Bronchial epithelial cell (primary cell): ENCODE data around the gene NEDD4L. TPM values are rescaled to one million over a fixed set of nuclear protein-coding genes. Genes with fewer than 3 reads are reported as not detected.

Experiments used
- DNase-seq: peaks from one replicate; pipeline ENCODE4 v3.0.0-alpha.2; 2010; ENCODE audit warnings: low read depth
- FAIRE-seq: peaks from 2 replicates; lab custom pipeline; 2011; peaks lifted over from hg19 to GRCh38; lab: Jason Lieb, UNC
- H3K27me3 ChIP-seq: 2 replicates; pipeline ENCODE4 v1.5.1; 2011; ENCODE audit warnings: low read length; ENCODE audit not compliant: control insufficient read depth, insufficient read depth
- H3K36me3 ChIP-seq: 2 replicates; pipeline ENCODE4 v1.5.1; 2011; ENCODE audit warnings: low read length; ENCODE audit not compliant: control insufficient read depth, insufficient read depth
- H3K4me3 ChIP-seq: 2 replicates; pipeline ENCODE4 v1.5.1; 2011; ENCODE audit warnings: mild to moderate bottlenecking, low read depth, low read length, control low read depth
- total RNA-seq: library from RNA; depleted of rRNA; stranded (reverse); fragments of >200 nt; gene quantifications from 2 replicates; pipeline ENCODE4 v1.2.1, GENCODE V29; 2014
- TF ChIP-seq, protein P1 (sequence below): IDR thresholded peaks from 2 replicates; pipeline ENCODE4 v1.5.1; 2011; ENCODE audit warnings: mild to moderate bottlenecking, moderate library complexity, low read length, control low read depth, inconsistent platforms; ENCODE audit not compliant: insufficient read depth, severe bottlenecking

NEDD4L gene
- total RNA-seq, 1 donor from 2014 or later: 11.3 TPM

DNA sequence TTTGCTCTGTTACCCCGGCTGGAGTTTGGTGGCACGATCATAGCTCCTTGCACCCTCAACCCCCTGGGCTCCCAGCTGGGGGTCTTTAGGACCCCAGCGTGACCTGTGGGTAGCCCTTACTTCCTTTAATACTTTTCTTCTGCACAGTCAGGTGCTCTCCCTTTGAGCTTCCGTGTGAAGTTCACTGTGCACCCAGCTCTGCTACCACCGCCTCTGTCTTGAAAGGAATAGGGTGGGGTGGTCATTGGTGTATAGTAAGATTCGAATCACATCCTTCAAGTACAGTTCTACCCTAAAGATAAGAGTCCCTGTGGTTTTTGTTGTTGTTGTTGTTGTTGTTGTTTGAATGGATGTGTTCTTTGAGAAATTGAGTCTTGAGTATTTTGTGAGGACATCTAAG lies 267.4 kb downstream of the NEDD4L start:
- no peak for DNase-seq
- Histone ChIP-seq H3K4me3 (no peak overlapping the region), H3K27me3 (no peaks in the 10 kb centered on the region), H3K36me3 (no peaks in the 10 kb centered on the region)
- TF ChIP-seq, protein P1, sequence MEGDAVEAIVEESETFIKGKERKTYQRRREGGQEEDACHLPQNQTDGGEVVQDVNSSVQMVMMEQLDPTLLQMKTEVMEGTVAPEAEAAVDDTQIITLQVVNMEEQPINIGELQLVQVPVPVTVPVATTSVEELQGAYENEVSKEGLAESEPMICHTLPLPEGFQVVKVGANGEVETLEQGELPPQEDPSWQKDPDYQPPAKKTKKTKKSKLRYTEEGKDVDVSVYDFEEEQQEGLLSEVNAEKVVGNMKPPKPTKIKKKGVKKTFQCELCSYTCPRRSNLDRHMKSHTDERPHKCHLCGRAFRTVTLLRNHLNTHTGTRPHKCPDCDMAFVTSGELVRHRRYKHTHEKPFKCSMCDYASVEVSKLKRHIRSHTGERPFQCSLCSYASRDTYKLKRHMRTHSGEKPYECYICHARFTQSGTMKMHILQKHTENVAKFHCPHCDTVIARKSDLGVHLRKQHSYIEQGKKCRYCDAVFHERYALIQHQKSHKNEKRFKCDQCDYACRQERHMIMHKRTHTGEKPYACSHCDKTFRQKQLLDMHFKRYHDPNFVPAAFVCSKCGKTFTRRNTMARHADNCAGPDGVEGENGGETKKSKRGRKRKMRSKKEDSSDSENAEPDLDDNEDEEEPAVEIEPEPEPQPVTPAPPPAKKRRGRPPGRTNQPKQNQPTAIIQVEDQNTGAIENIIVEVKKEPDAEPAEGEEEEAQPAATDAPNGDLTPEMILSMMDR: no peak
- peak; percentile 83 for FAIRE-seq

DNA sequence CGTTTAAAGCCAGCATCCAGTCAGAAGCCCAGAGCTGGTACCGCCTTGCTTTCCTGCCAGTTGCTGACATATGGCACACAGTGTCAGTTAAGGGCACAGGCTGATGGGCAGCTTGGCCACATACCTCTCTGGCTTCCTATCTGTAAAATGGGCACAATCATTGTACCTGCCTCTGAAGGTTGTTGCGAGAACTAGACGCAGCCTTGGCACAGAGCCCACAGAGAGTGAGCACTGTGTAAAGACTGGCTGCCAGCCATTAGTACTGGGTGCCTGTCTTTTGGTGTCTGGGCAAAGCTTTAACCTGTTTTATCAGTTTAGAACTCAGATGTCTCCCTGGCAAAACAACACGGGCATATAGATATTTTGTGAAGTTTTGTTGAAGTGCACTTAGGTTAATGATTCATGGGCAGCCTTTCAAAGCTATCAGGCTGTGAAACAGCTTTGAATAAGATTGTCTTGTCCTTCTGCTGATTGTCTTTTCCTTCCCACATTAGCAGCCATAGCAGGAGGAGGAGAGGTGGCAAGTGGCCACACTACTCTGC lies 269.5 kb downstream of the NEDD4L start:
- H3K27me3 ChIP-seq: no peaks in the 10 kb centered on the region
- DNase-seq: peak; percentile 55
- TF ChIP-seq, protein P1: no peak
- H3K4me3 ChIP-seq: no peak overlapping the region
- FAIRE-seq: peak; percentile 7
- peaks cover 4% of the 10 kb centered on the region for H3K36me3 ChIP-seq

DNA sequence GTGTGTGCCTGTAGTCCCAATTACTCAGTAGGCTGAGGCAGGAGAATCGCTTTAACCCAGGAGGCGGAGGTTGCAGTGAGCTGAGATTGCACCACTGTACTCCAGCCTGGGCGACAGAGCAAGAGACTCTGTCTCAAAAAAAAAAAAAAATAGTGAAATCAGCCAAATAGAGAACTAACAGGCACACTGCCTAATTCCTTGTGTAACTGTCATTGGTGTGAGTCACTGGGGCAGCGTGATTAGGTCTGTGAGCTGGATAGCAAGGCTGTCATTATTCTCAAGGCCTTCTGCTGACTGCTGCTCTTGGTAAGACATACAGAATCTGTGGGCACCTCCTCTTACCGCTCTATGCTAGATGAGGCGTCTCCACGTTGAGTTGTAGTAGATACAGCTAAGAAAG lies 270.3 kb downstream of the NEDD4L start:
- no peak for FAIRE-seq
- peaks cover 4% of the 10 kb centered on the region for H3K36me3 ChIP-seq
- peak; percentile 95 for DNase-seq

GRCh38 chr18:58315041-58315440 lies 271.0 kb downstream of the NEDD4L start:
- peaks cover 4% of the 10 kb centered on the region for H3K36me3 ChIP-seq
- H3K4me3 ChIP-seq: no peak overlapping the region
- no peaks in the 10 kb centered on the region for H3K27me3 ChIP-seq
- DNase-seq (no peak), FAIRE-seq (no peak)
- TF ChIP-seq, protein P1: no peak

More for the DNA sequence above, 270.3 kb downstream of the NEDD4L start:
- Histone ChIP-seq H3K27me3 (no peaks in the 10 kb centered on the region), H3K4me3 (no peak overlapping the region)
- TF ChIP-seq, protein P1: no peak

GRCh38 chr18:58315739-58316215 lies 271.8 kb downstream of the NEDD4L start:
- FAIRE-seq (peak; percentile 47), DNase-seq (peak; percentile 48)
- no peaks in the 10 kb centered on the region for H3K27me3 ChIP-seq
- TF ChIP-seq, protein P1: no peak
- H3K36me3 ChIP-seq: peaks cover 4% of the 10 kb centered on the region
- H3K4me3 ChIP-seq: no peak overlapping the region
